Fibroblast of skin of left quadriceps (primary cell): ENCODE measurements around the gene DYNC1I1.

Experiments
- DNase-seq, 2 experiments: peaks; one replicate each; pipeline ENCODE4 v3.0.0-alpha.2; 2013; ENCODE audit warnings: low read depth in 2 of 2

DYNC1I1 gene

GRCh38 chr7:96017877-96018276 lies 245.5 kb downstream of the DYNC1I1 start:
- no peak for DNase-seq

GRCh38 chr7:96021568-96021967 lies 249.2 kb downstream of the DYNC1I1 start:
- DNase-seq, result peak; percentile 47 to 63

- DNase-seq, result peak in 1 of 2 experiments; percentile 53
Observed at GRCh38 chr7:96023387-96023786, 251.0 kb downstream of the DYNC1I1 start.

GRCh38 chr7:96026010-96026409 lies 253.7 kb downstream of the DYNC1I1 start:
- peak in 1 of 2 experiments; percentile 51 for DNase-seq

GRCh38 chr7:96026611-96027010 lies 254.3 kb downstream of the DYNC1I1 start:
- DNase-seq, result peak; percentile 57 to 62

- DNase-seq, result no peak
Observed at GRCh38 chr7:96028729-96029128, 256.4 kb downstream of the DYNC1I1 start.

- no peak for DNase-seq
Observed at GRCh38 chr7:96033009-96033598, 260.8 kb downstream of the DYNC1I1 start.

- no peak for DNase-seq
Observed at GRCh38 chr7:96034940-96035727, 262.8 kb downstream of the DYNC1I1 start.

- no peak for DNase-seq
Observed at GRCh38 chr7:96040250-96040772, 268.0 kb downstream of the DYNC1I1 start.

GRCh38 chr7:96041171-96041570 lies 268.8 kb downstream of the DYNC1I1 start:
- no peak for DNase-seq

GRCh38 chr7:96045181-96045580 lies 272.8 kb downstream of the DYNC1I1 start:
- no peak for DNase-seq

- no peak for DNase-seq
Observed at GRCh38 chr7:96045919-96046318, 273.6 kb downstream of the DYNC1I1 start.

- no peak for DNase-seq
Observed at GRCh38 chr7:96052289-96052688, 279.9 kb downstream of the DYNC1I1 start.

- DNase-seq, result no peak
Observed at GRCh38 chr7:96052860-96053470, 280.6 kb downstream of the DYNC1I1 start.

GRCh38 chr7:96055717-96056116 lies 283.4 kb downstream of the DYNC1I1 start:
- DNase-seq, result no peak

- no peak for DNase-seq
Observed at GRCh38 chr7:96059075-96059474, 286.7 kb downstream of the DYNC1I1 start.

GRCh38 chr7:96061009-96061408 lies 288.7 kb downstream of the DYNC1I1 start:
- DNase-seq, result peak; percentile 15 to 17

GRCh38 chr7:96061844-96062243 lies 289.5 kb downstream of the DYNC1I1 start:
- DNase-seq, result no peak

- no peak for DNase-seq
Observed at GRCh38 chr7:96067321-96067720, 295.0 kb downstream of the DYNC1I1 start.

- no peak for DNase-seq
Observed at GRCh38 chr7:96069401-96069800, 297.0 kb downstream of the DYNC1I1 start.

GRCh38 chr7:96074871-96075270 lies 302.5 kb downstream of the DYNC1I1 start:
- DNase-seq, result no peak

- DNase-seq, result peak; percentile 20 to 22
Observed at GRCh38 chr7:96075510-96076349, 303.4 kb downstream of the DYNC1I1 start.
